Muscle layer of colon (tissue), 2 donors: ENCODE data around the gene EEIG1.
A peak's percentile ranks its signal among the peaks of the same experiment; 100 is the strongest.

Experiments used
- H3K27ac ChIP-seq: one replicate; pipeline ENCODE4 v1.7.0; 2013; ENCODE audit warnings: low read depth, mild to moderate bottlenecking, low read length, moderate library complexity
- H3K27me3 ChIP-seq, 2 donors: one replicate each; pipeline ENCODE4 v1.7.0; 2013; ENCODE audit warnings: low read length in 2 of 2, mild to moderate bottlenecking in 2 of 2; ENCODE audit not compliant: insufficient read depth in 2 of 2, control insufficient read depth in 1 of 2
- H3K36me3 ChIP-seq: one replicate; pipeline ENCODE4 v1.7.0; 2013; ENCODE audit warnings: mild to moderate bottlenecking, low read length; ENCODE audit not compliant: insufficient read depth
- H3K4me1 ChIP-seq: one replicate; pipeline ENCODE4 v1.7.0; 2013; ENCODE audit warnings: mild to moderate bottlenecking, low read length; ENCODE audit not compliant: insufficient read depth
- H3K4me3 ChIP-seq, 2 donors: one replicate each; pipeline ENCODE4 v1.7.0; 2013; ENCODE audit warnings: low read length in 2 of 2, low read depth in 1 of 2, mild to moderate bottlenecking in 1 of 2, moderate library complexity in 1 of 2
- H3K9ac ChIP-seq: one replicate; pipeline ENCODE4 v1.7.0; 2013; ENCODE audit warnings: low read length
- H3K9me3 ChIP-seq: one replicate; pipeline ENCODE4 v1.7.0; 2013; ENCODE audit warnings: mild to moderate bottlenecking, low read length
- donor health status: abdominal sarcoma.
- donor health status: Adenocarcinoma of cecum.

Gene EEIG1

GRCh38 chr9:127931092-127931881 lies 49.5 kb downstream of the EEIG1 start:
- Histone ChIP-seq H3K27ac (no peak overlapping the region), H3K9ac (no peak overlapping the region), H3K4me1 (peaks cover 22% of the 10 kb centered on the region), H3K27me3 (peaks cover 18 to 46% of the 10 kb centered on the region in 2 donors), H3K36me3 (peaks cover 4% of the 10 kb centered on the region), H3K4me3 (peak overlapping the region; percentile 21 to 43), H3K9me3 (no peaks in the 10 kb centered on the region)
